ENCODE results near the gene POU6F2. TPM values are rescaled to one million over a fixed set of nuclear protein-coding genes. Genes with fewer than 3 reads are reported as not detected.

Gene POU6F2
- total and polyA plus RNA-seq, 12 donors = 0.03 to 0.31 (median 0.19) TPM; not detected in 9

- TF ChIP-seq POLR2A (IDR thresholded peaks at IDR 0.05) (no peak), CTCF (IDR thresholded peaks at IDR 0.05) (no peak)
These were observed 365.1 kb downstream of the POU6F2 start for GRCh38 chr7:39342763-39343162.

GRCh38 chr7:39349452-39350123, 371.9 kb downstream of the POU6F2 start:
- H3K9me3 ChIP-seq (replicated peaks in 1 of 3) = no peaks in the 10 kb centered on the region
- no peaks in the 10 kb centered on the region for H3K36me3 ChIP-seq (replicated peaks in 1 of 2)
- no peak for TF ChIP-seq POLR2A (IDR thresholded peaks at IDR 0.05)
- 48 to 68% (median 58%) methylated on average over 5 to 7 of the region's 7 CpGs for WGBS, 4 donors
- intact Hi-C loops (cut with DNase I) = no loop called here
- no peaks in the 10 kb centered on the region for H3K27me3 ChIP-seq
- no peaks in the 10 kb centered on the region for H3K4me1 ChIP-seq (replicated peaks in 1 of 2)
- H3K4me3 ChIP-seq = no peak overlapping the region
- H3K27ac ChIP-seq = no peak overlapping the region
- no peak for DNase-seq

More at GRCh38 chr7:39342763-39343162, 365.1 kb downstream of the POU6F2 start:
- no peaks in the 10 kb centered on the region for H3K4me1 ChIP-seq (replicated peaks in 1 of 2)
- WGBS, 4 donors = 56 to 73% (median 67%) methylated on average over 3 of the region's 3 CpGs
- no peak overlapping the region for H3K4me3 ChIP-seq
- intact Hi-C loops (cut with DNase I) = no loop called here
- no peaks in the 10 kb centered on the region for H3K27me3 ChIP-seq
- H3K9me3 ChIP-seq (replicated peaks in 1 of 3) = no peaks in the 10 kb centered on the region
- no peaks in the 10 kb centered on the region for H3K36me3 ChIP-seq (replicated peaks in 1 of 2)
- H3K27ac ChIP-seq = no peak overlapping the region
- DNase-seq = no peak

GRCh38 chr7:39353615-39354376, 376.1 kb downstream of the POU6F2 start:
- no peak for TF ChIP-seq POLR2A (IDR thresholded peaks at IDR 0.05)
- no peak for TF ChIP-seq CTCF (IDR thresholded peaks at IDR 0.05)
- H3K27ac ChIP-seq = peak overlapping the region in 1 of 5 donors; percentile 22
- no peaks in the 10 kb centered on the region for H3K9me3 ChIP-seq (replicated peaks in 1 of 3)
- H3K4me1 ChIP-seq (replicated peaks in 1 of 2) = no peaks in the 10 kb centered on the region
- no peaks in the 10 kb centered on the region for H3K36me3 ChIP-seq (replicated peaks in 1 of 2)
- H3K27me3 ChIP-seq = no peaks in the 10 kb centered on the region
- intact Hi-C loops (cut with DNase I) = no loop called here
- WGBS, 4 donors = 46 to 55% (median 54%) methylated on average over 17 of the region's 17 CpGs
- peak in 6 of 7 donors; percentile 4 to 57 (median 24) for DNase-seq
- no peak overlapping the region for H3K4me3 ChIP-seq

- no peak for DNase-seq
- no peaks in the 10 kb centered on the region for H3K27me3 ChIP-seq
- H3K36me3 ChIP-seq (replicated peaks in 1 of 2) = no peaks in the 10 kb centered on the region
- H3K4me3 ChIP-seq = no peak overlapping the region
- no peaks in the 10 kb centered on the region for H3K4me1 ChIP-seq (replicated peaks in 1 of 2)
- H3K9me3 ChIP-seq (replicated peaks in 1 of 3) = no peaks in the 10 kb centered on the region
- H3K27ac ChIP-seq = no peak overlapping the region
- WGBS, 4 donors = 71 to 78% (median 77%) methylated on average over 4 of the region's 4 CpGs
- TF ChIP-seq POLR2A (IDR thresholded peaks at IDR 0.05) = no peak
- TF ChIP-seq CTCF (IDR thresholded peaks at IDR 0.05) = no peak
- intact Hi-C loops (cut with DNase I) = no loop called here
These were observed 378.0 kb downstream of the POU6F2 start for GRCh38 chr7:39355664-39356063.
